ENCODE measurements around the gene ARHGAP29.

Gene ARHGAP29

GRCh38 chr1:94265011-94265422 is 27.6 kb upstream of the ARHGAP29 start:
- no peak overlapping the region for H3K4me3 ChIP-seq (ENCODE audit: low read length)
- DNase-seq (ENCODE audit: low read depth, low spot score), result no peak

DNA sequence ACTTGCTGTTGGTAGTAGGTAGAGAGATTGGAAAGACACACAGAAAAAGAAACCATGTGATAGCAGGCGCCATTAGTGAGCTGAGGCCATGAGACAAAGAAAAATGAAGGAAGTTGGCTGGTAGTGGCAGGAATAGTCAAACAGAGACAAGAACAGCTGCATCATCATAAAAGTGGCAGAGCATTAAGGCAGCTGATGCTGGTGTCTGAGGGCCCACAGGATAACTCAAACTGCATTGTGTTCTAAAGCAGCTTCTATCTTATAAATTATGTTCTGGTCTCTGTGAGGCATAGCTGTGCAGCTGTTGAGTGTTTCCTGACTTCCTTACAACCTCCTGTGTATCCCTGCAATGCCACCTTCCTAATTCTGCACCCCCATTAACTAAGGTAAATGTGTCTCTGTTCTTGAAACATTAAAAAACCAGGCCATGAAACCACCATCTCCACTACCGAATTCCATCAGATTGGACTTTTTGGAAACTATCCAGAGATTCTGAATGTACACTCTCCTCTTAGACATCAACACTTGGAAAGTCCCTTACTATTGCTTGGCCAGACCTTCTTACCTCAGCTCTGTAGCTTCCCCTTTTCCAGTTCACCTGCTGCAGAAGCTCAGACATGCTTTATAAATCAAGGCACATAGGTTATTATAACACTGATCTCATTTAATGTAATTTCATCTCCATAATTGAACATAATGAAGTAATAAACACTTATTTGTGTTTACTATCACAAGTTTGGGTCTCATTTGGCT is 23.4 kb upstream of the ARHGAP29 start:
- DNase-seq (ENCODE audit: low read depth, low spot score), result no peak

DNA sequence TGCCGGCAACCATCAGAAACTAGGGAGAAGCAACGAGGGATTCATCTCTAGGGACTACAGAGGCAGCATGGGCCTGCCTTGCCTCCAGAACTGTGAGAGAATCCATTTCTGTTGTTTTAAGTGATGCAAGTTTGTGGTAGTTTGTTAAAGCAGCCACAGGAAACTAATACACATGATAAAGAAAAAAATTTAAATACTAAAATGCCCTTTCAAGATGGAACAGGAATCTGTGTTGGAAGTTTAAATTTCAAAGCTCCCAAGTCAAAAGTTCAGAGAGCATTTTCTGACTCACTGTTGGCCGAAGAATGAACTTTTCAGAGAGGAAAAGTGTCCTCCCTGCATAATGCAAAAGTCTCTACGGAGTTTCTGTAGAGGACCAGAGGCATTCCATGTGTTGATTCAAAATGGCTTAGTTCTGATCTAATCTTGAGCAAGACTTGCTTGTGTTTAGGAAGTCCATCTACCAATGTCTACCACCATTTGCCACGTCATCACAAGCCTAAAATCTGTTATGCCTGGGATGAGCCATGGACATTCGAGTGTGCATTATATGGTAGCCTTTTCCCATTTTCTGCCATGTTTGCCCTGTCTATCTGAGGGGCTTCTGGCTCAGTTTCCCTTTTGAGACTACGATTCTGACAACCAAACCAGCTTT is 22.4 kb upstream of the ARHGAP29 start:
- no peak for DNase-seq (ENCODE audit: low read depth, low spot score)
- H3K4me3 ChIP-seq (ENCODE audit: low read length), result no peak overlapping the region

More for the DNA sequence above, 23.4 kb upstream of the ARHGAP29 start:
- no peak overlapping the region for H3K4me3 ChIP-seq (ENCODE audit: low read length)

DNA sequence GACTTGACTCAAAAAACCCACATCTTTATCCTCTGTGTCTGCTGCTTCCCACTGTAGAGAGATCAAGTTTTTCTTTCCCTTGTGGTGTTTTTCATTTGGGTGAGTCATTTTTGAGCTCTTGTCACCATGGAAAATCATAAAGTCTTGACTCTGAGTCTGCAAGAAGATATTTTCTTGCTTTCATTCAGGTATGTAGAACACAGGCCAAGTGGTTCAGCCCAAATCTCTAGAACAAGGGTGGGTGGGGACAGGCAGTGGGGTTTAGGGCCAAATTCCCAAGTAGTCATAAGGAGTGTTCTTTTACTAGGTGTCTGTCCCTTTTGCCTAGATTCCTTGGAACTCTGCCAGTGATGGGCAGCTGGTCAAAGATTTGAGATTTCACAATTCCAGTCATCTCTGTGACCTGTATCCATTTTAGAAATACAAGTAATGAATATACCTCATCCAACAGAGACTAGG is 21.5 kb upstream of the ARHGAP29 start:
- no peak for DNase-seq (ENCODE audit: low read depth, low spot score)

DNA sequence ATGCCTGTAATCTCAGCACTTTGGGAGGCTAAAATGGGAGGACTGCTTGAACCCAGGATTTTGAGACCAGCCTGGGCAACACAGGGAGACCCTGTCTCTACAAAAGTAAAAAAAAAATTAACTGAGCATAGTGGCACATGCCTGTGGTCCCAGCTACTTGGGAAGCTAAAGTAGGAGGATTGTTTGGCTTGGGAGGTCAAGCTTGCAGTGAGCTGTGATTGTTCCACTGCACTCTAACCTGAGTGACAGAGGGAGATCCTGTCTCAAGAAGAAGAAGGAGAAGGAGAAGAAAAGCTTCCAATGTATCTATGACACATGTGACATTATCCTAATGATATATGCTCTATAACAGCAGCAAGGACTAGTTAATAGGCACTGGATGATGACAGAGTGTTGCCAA is 20.1 kb upstream of the ARHGAP29 start:
- H3K4me3 ChIP-seq (ENCODE audit: low read length), result no peak overlapping the region
- DNase-seq (ENCODE audit: low read depth, low spot score), result no peak

More for the DNA sequence above, 21.5 kb upstream of the ARHGAP29 start:
- no peak overlapping the region for H3K4me3 ChIP-seq (ENCODE audit: low read length)

GRCh38 chr1:94255476-94255875 is 18.1 kb upstream of the ARHGAP29 start:
- DNase-seq (ENCODE audit: low read depth, low spot score), result no peak
- no peak overlapping the region for H3K4me3 ChIP-seq (ENCODE audit: low read length)

DNA sequence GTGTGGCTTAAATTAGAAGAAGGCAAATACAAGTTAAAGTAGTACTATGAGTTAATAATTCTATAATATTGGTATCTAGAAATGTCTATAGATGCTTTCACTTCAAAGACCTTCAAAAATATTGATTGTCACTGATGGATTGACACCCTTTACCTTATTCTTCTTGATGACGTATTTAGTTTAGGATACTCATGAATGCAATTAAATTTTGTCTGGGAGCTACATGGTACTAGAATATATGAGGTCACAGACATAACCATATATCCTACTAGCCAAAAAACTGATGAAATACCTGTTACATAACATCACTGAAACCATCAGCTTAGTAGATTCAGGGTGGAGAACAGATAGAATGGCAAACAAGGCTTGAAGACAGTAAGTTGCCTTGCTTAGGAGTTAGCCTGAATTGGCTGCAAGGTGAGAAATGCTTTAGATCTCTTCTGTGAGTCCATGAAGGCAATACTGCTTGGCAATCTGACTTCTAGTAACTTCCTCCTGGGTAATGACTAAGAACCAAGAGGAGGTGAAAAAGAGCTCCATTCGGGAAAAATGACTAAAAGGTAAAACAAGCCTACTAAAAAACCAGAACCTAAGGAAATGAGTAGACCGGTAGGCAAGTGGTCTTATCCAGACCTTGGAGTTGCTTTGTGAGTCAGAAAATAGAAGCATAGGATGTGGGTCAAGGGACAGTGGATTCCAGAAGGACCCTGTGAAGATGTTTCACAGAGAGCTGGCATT is 16.9 kb upstream of the ARHGAP29 start:
- H3K4me3 ChIP-seq (ENCODE audit: low read length), result no peak overlapping the region
- DNase-seq (ENCODE audit: low read depth, low spot score), result no peak

- no peak for DNase-seq (ENCODE audit: low read depth, low spot score)
- H3K4me3 ChIP-seq (ENCODE audit: low read length), result no peak overlapping the region
Measured at GRCh38 chr1:94253456-94254017, 16.2 kb upstream of the ARHGAP29 start.

GRCh38 chr1:94250341-94250740 is 13.0 kb upstream of the ARHGAP29 start:
- DNase-seq (ENCODE audit: low read depth, low spot score), result no peak
- H3K4me3 ChIP-seq (ENCODE audit: low read length), result no peak overlapping the region

DNA sequence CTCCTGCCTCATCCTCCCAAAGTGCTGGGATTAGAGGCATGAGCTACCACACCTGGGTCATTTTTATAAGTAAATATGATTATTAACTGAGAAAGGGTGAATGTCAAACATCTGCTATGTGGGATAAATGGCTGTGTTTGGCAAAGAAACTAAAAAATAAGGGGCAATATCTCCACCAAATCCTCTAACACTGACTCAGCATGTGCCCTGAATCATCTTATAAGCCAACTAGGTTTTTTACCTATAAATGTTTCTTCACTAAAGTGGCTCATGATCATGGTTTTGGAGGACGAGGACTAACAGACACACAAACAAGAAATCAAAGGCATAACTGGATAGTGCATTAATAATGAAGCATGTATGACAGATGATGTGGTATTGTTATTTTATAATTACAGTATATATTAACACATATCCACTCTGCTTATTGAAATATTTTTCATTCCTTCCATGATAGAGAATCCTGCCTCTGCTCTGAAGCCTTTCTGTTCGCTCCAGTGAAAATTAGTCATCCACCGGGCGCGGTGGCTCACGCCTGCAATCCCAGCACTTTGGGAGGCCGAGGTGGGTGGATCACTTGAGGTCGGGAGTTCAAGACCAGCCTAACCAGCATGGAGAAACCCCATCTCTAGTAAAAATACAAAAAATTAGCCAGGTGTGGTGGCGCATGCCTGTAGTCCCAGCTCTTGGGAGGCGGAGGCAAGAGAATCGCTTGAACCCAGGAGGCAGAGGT is 11.7 kb upstream of the ARHGAP29 start:
- no peak overlapping the region for H3K4me3 ChIP-seq (ENCODE audit: low read length)
- no peak for DNase-seq (ENCODE audit: low read depth, low spot score)

DNA sequence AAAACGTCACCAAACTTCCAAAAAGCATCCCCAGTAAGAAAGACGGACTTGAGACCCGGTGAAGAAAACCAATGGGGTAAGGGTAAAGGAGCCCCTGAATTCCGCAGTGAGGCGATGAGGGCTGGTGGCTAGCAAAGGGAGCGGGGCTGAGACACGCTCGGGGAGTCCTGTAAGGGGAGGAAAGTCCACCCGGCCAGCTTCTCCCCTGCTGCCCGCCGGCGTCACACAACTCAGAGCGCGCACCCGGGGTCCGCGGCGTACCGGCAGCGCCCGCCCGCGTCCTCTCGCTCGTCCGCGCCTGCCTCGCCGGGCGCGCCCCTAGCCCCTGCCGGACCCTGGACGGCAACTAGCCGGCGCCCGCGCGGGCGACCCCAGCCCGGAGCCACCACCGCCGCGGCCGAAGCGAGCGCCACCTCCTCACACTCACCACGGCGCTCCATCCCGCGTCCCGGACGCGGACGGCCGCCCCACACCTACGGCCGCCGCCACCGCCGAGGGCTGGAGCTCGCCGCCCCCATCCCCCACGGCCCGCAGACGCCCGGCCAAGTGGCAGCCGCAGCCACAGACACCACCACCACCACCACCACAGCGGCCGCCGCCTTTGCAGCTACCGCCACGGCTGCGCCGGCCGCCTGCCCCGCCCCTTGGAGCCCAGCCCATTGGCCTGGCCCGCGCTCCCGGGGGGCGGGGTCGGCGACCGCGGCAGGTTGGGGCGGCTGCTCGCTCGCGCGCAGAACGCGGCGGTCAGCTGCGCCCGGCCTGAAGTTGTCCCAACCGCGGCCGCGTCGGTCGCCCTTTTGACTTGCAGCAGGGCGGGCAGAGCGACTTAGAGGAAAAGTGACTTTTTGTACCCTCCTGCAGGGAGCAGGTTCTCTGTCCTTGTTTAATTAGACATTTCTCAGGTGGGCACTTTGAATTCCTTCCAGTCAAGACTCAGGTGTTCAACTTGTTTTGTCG is 10.0 kb upstream of the ARHGAP29 start:
- no peak for DNase-seq (ENCODE audit: low read depth, low spot score)
- H3K4me3 ChIP-seq (ENCODE audit: low read length), result no peak overlapping the region

DNA sequence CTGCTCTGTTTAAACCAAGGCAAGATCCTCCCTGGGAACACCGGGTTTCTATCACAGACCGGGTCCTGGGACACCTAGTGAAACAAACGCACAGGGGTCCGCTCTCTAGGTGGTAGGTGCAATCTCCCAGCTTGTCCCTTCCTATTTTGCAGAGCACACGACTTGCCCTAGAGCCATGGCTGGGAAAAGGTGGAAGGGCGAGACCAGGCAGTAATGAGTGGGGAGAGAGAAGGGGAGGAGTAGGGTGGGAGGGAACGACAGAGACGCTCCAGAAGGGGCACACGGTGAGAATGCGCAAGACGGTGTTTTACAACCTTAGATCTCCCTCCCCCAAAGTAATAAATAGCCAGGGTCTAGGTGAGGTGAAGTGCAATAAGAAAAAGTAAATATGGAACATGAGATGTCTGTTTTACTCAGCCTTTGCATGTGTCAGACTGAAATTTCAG is 9.3 kb upstream of the ARHGAP29 start:
- DNase-seq (ENCODE audit: low read depth, low spot score), result no peak
- no peak overlapping the region for H3K4me3 ChIP-seq (ENCODE audit: low read length)

DNA sequence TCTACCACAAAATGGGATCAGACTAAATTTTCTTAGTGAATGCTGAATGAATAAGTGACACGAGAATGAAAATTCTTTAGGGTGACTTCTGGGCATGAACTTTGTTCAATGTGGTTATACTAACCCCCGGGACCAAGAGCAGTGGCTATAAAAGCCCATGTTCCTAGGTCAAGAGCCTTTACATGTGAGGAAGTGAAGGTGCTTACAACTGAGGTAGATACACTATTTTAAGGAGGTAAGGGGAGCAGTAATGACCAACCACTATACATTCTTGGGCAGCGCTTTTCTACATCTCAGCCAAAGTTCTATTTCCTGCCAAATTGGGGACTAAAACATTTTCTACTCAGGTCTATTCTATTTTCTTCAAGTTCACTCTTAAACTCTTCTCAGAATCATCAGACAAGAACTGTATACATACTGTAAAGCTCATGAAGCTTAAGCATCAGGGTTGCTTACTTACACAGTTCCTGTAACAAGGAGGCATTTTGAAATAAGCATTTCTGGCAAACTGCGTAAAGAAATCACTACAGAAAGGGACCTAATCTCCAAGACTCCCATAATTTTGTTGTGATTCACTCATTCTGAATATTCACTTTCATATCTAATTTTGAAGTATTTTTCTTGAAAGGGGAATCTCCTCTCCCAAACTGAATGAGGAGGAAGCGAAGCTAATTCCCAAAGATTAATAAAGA is 8.5 kb upstream of the ARHGAP29 start:
- no peak overlapping the region for H3K4me3 ChIP-seq (ENCODE audit: low read length)
- DNase-seq (ENCODE audit: low read depth, low spot score), result no peak

- no peak overlapping the region for H3K4me3 ChIP-seq (ENCODE audit: low read length)
- DNase-seq (ENCODE audit: low read depth, low spot score), result no peak
Measured at GRCh38 chr1:94244816-94245215, 7.4 kb upstream of the ARHGAP29 start.

- no peak overlapping the region for H3K4me3 ChIP-seq (ENCODE audit: low read length)
Measured at GRCh38 chr1:94243665-94244064, 6.3 kb upstream of the ARHGAP29 start.

DNA sequence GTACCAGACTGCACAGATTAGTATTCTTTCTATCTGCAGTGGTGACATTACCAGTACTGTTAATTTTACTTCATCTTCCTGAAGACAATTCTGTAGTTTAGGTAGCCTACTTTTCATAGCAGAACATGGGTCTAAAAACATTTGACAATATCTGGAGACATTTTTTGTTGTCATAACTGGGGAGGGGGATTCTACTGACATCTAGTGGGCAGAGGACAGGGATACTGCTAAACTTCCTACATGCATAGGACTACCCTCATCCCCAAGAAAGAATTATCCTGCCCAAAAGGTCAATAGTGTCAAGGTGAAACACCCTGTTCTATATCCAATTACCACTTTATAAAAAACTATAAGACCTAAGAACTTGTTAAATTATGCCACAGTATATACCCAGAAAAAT is 3.4 kb upstream of the ARHGAP29 start:
- peak; percentile 35 for DNase-seq (ENCODE audit: low read depth, low spot score)
- H3K4me3 ChIP-seq (ENCODE audit: low read length), result no peak overlapping the region

More at GRCh38 chr1:94243665-94244064, 6.3 kb upstream of the ARHGAP29 start:
- DNase-seq (ENCODE audit: low read depth, low spot score), result no peak

DNA sequence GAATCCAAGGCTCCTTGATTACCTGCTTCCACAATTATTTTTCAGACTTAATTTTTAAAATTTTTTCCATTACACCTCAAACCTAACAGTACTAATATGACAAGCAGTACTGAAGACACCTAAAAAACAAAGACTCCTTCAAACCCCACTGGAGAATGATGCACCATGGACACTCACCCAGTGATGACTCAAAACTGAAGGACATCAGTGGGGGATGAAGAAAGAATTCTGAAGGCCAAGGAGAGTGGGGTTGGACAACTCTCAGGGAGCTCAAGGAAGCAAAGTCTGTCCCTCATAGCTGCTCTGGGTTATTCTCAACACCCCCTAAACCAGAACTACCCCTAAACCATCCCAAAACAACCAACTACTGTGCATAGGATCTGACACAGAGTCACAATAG is 2.4 kb upstream of the ARHGAP29 start:
- no peak overlapping the region for H3K4me3 ChIP-seq (ENCODE audit: low read length)

More for the DNA sequence above, 2.4 kb upstream of the ARHGAP29 start:
- no peak for DNase-seq (ENCODE audit: low read depth, low spot score)

Measured in Jurkat, Clone E6-1 (cell line).